DND-41 (cell line): ENCODE results near the gene DPEP1.

Source experiments
- ATAC-seq: fragments of 200-7000 bp; cut with Tn5 transposase; 3 replicates; pipeline ENCODE4 v1.9.1; 2021; ENCODE audit warnings: low read depth; ENCODE audit not compliant: insufficient read depth
- DNase-seq: peaks from one replicate; pipeline ENCODE4 v3.0.0-alpha.2; 2020
- H2AFZ ChIP-seq: 2 replicates; pipeline ENCODE4 v1.6.0; 2012; ENCODE audit warnings: low read depth, low read length
- H3K27ac ChIP-seq: 2 replicates; pipeline ENCODE4 v1.5.1; 2012; ENCODE audit warnings: low read length, inconsistent platforms
- H3K27me3 ChIP-seq: fragments of 200-600 bp; sonication (generic); 2 replicates; pipeline ENCODE4 v1.6.0; 2012; ENCODE audit warnings: low read length, mild to moderate bottlenecking, inconsistent platforms; ENCODE audit not compliant: insufficient read depth, poor library complexity
- H3K36me3 ChIP-seq: 2 replicates; pipeline ENCODE4 v1.5.1; 2012; ENCODE audit warnings: low read length, inconsistent platforms; ENCODE audit not compliant: insufficient read depth
- H3K4me1 ChIP-seq: 2 replicates; pipeline ENCODE4 v1.5.1; 2012; ENCODE audit warnings: mild to moderate bottlenecking, low read length; ENCODE audit not compliant: insufficient read depth
- H3K4me2 ChIP-seq: 2 replicates; pipeline ENCODE4 v1.6.0; 2012; ENCODE audit warnings: mild to moderate bottlenecking, moderate library complexity, low read length, inconsistent platforms; ENCODE audit not compliant: insufficient read depth
- H3K4me3 ChIP-seq, 2 experiments: fragments of 200-600 bp in 1 of 2; shearing (Covaris generic) in 1 of 2; 2 replicates each; pipeline ENCODE4 v1.5.1; 2012 to 2016; ENCODE audit warnings: inconsistent platforms in 2 of 2, low read length in 2 of 2, mild to moderate bottlenecking in 2 of 2, low read depth in 1 of 2, moderate library complexity in 1 of 2
- H3K79me2 ChIP-seq: 2 replicates; pipeline ENCODE4 v1.6.0; 2012; ENCODE audit warnings: low read length, inconsistent platforms; ENCODE audit not compliant: insufficient read depth
- H3K9ac ChIP-seq: 2 replicates; pipeline ENCODE4 v1.6.0; 2012; ENCODE audit warnings: low read depth, mild to moderate bottlenecking, inconsistent platforms, low read length, moderate library complexity
- H3K9me3 ChIP-seq: 2 replicates; pipeline ENCODE4 v1.5.1; 2012; ENCODE audit warnings: low read length, moderate library complexity, mild to moderate bottlenecking, inconsistent platforms; ENCODE audit not compliant: insufficient read depth, severe bottlenecking
- H4K20me1 ChIP-seq: 2 replicates; pipeline ENCODE4 v1.6.0; 2012; ENCODE audit warnings: low read length; ENCODE audit not compliant: insufficient read depth
- EZH2 ChIP-seq: IDR thresholded peaks from 3 replicates; pipeline ENCODE4 v1.6.1; 2012; ENCODE audit warnings: borderline replicate concordance, low read depth, mild to moderate bottlenecking, moderate library complexity, low read length, inconsistent platforms; ENCODE audit not compliant: severe bottlenecking
- TF ChIP-seq, protein P1 (sequence below): IDR thresholded peaks from 2 replicates; pipeline ENCODE4 v1.5.1; 2012; ENCODE audit warnings: borderline replicate concordance, low read length, moderate library complexity, mild to moderate bottlenecking; ENCODE audit not compliant: poor library complexity, severe bottlenecking; ENCODE audit errors: extremely low read depth

DPEP1 gene

DNA sequence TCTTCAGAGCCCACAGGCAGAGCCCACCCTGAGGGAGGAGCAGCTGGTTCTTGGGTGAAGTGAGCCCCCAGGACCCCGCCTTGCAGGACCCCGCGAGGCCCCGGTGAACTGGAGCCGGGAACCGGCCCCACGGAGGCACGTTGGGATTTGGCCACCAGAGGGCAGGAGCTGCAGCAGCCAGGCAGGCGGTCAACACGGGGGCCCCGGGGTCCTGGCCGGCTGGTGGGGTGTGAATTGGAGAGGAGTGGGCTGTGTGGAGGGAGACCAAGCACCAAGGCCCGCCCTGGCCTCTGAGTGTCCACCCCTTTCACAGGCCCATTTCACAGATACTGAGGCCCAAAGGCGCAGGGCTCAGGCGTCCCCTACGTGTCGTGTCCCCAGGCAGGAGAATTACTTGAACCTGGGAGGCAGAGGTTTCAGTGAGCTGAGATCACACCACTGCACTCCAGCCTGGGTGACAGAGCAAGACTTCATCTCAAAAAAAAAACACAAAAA lies 2.2 kb downstream of the DPEP1 start:
- ATAC-seq (peak; percentile 41; the same call in 1 of the 3 replicates), DNase-seq (no peak)
- H3K27me3 ChIP-seq: no peaks in the 10 kb centered on the region
- H2AFZ ChIP-seq: no peak overlapping the region
- TF ChIP-seq EZH2: no peak
- TF ChIP-seq, protein P1, sequence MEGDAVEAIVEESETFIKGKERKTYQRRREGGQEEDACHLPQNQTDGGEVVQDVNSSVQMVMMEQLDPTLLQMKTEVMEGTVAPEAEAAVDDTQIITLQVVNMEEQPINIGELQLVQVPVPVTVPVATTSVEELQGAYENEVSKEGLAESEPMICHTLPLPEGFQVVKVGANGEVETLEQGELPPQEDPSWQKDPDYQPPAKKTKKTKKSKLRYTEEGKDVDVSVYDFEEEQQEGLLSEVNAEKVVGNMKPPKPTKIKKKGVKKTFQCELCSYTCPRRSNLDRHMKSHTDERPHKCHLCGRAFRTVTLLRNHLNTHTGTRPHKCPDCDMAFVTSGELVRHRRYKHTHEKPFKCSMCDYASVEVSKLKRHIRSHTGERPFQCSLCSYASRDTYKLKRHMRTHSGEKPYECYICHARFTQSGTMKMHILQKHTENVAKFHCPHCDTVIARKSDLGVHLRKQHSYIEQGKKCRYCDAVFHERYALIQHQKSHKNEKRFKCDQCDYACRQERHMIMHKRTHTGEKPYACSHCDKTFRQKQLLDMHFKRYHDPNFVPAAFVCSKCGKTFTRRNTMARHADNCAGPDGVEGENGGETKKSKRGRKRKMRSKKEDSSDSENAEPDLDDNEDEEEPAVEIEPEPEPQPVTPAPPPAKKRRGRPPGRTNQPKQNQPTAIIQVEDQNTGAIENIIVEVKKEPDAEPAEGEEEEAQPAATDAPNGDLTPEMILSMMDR: peak; percentile 66
- H3K27ac ChIP-seq: no peak overlapping the region; the same call in 1 of the 2 replicates
- no peaks in the 10 kb centered on the region for H3K9me3 ChIP-seq
- H3K36me3 ChIP-seq: no peaks in the 10 kb centered on the region
- H3K79me2 ChIP-seq: no peaks in the 10 kb centered on the region
- H4K20me1 ChIP-seq: no peaks in the 10 kb centered on the region
- no peak overlapping the region for H3K9ac ChIP-seq
- no peak overlapping the region for H3K4me3 ChIP-seq
- peaks cover 11% of the 10 kb centered on the region for H3K4me1 ChIP-seq
- H3K4me2 ChIP-seq: no peak overlapping the region

DNA sequence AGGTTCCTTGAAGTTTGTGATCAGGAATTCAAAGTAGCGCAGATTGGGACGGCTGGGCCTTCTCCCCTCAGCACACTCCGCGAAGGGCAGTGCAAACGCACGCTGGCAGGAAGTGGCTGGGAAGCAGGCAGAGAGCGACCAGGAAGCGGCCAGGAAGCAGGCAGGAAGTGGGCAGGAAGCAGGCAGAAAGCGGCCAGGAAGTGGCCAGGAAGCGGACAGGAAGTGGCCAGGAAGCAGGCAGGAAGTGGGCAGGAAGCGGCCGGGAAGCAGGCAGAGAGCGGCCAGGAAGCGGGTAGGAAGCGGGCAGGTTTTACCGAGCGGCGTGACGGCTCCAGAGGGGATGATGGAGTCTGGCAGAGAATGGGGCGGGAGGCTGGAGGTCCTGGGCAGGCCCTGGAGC lies 3.2 kb downstream of the DPEP1 start:
- Histone ChIP-seq H3K27ac (peak overlapping the region; percentile 60), H3K9ac (no peak overlapping the region), H3K36me3 (no peaks in the 10 kb centered on the region), H3K79me2 (no peaks in the 10 kb centered on the region), H3K4me1 (peaks cover 11% of the 10 kb centered on the region), H3K4me3 (no peak overlapping the region), H2AFZ (no peak overlapping the region), H4K20me1 (no peaks in the 10 kb centered on the region), H3K4me2 (no peak overlapping the region), H3K9me3 (no peaks in the 10 kb centered on the region), H3K27me3 (no peaks in the 10 kb centered on the region)
- DNase-seq (peak; percentile 39), ATAC-seq (peak; percentile 34; the same call in 1 of the 3 replicates)
- TF ChIP-seq EZH2: no peak
- TF ChIP-seq, protein P1: no peak

DNA sequence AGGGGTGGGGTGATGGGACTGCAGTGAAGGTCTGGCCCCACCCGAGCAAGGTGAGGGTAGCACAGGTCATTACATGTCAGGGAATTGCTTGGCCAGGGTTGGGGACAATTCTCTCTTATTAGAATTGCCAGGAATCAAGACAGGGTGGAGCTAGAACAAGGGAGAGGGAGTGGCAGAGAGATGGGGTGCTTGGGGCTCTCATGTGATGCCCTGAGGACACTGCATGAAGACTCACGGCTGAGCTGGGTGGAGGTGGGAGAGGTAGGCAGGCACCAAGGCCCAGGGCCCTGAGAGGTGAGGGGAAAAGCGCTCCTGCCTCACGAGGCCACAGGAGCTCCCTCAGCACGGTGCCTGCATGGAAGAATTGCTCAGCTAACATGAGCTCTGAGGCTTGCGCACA lies 3.6 kb downstream of the DPEP1 start:
- Histone ChIP-seq H3K27me3 (no peaks in the 10 kb centered on the region), H3K36me3 (no peaks in the 10 kb centered on the region), H3K4me2 (no peak overlapping the region), H3K9me3 (no peaks in the 10 kb centered on the region), H3K27ac (peak overlapping the region; percentile 60), H3K79me2 (no peaks in the 10 kb centered on the region), H4K20me1 (no peaks in the 10 kb centered on the region), H3K9ac (no peak overlapping the region), H3K4me1 (peaks cover 11% of the 10 kb centered on the region), H2AFZ (no peak overlapping the region), H3K4me3 (no peak overlapping the region)
- ATAC-seq: no peak
- DNase-seq: no peak
- TF ChIP-seq EZH2: no peak

DNA sequence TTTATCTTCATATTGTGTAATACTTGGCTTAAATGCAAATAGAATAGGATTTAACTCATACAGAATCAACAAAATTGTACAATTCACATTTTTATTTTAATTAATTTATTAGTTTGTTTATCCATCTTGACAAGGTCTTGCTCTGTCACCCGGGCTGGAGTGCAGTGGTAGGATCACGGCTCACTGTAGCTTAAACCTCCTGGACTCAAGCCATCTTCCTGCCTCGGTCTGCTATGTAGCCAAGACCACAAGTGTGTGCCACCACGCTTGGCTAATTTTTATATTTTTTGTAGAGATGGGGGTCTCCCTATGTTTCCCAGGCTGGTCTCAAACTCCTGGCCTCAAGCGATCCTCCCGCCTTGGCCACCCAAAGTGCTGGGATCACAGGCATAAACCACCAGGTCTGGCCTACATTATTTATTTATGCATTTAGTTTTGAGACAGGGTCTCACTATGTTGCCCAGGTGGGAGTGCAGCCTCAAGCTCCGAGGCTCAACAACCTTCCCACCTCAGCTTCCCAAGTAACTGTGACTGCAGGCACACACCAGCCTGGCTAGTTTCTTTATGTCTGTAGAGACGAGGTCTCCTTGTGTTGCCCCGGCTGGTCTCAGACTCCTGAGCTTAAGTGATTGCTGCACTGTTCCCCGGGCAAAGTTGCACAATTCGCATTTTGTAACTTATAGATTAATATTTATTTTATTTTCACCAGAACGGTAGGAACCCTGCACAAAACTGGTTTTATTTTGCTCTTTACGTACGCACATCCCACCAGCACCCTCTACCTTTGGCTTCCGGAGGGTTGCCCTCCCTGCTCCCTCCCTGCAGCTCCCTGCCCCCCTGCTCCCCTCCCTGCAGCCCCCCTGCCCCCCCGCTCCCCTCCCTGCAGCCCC lies 4.9 kb downstream of the DPEP1 start:
- Histone ChIP-seq H4K20me1 (no peaks in the 10 kb centered on the region), H3K4me2 (no peak overlapping the region), H3K4me1 (peaks cover 4% of the 10 kb centered on the region), H3K4me3 (no peak overlapping the region), H3K27me3 (no peaks in the 10 kb centered on the region), H3K9ac (no peak overlapping the region), H3K36me3 (no peaks in the 10 kb centered on the region), H2AFZ (no peak overlapping the region), H3K9me3 (no peaks in the 10 kb centered on the region), H3K79me2 (no peaks in the 10 kb centered on the region), H3K27ac (no peak overlapping the region)
- DNase-seq (no peak), ATAC-seq (no peak)
- TF ChIP-seq EZH2: no peak
- TF ChIP-seq, protein P1: no peak
